K562 (cell line): ENCODE results near the gene DPEP2. TPM values are rescaled to one million over a fixed set of nuclear protein-coding genes. Genes with fewer than 3 reads are reported as not detected.

Source experiments
- ARID1B ChIP-seq: fragments of 450-650 bp; IDR thresholded peaks from 2 replicates; pipeline ENCODE4 v1.6.1; 2016; ENCODE audit warnings: antibody characterized with exemption, mild to moderate bottlenecking, inconsistent platforms
- JUND ChIP-seq, 2 experiments: IDR thresholded peaks; 2 replicates in 1 of 2; 3 replicates in 1 of 2; pipeline ENCODE4 v1.6.1; 2011; ENCODE audit warnings: borderline replicate concordance in 2 of 2, low read depth in 2 of 2, low read length in 2 of 2, improper control_type of control experiment in 1 of 2, missing biosample characterization in 1 of 2, missing genetic modification characterization in 1 of 2, missing genetic modification reagents in 1 of 2
- MGA ChIP-seq: fragments of 450-650 bp; IDR thresholded peaks from 2 replicates; pipeline ENCODE4 v1.6.1; 2016; ENCODE audit warnings: mild to moderate bottlenecking, moderate library complexity
- MYBL2 ChIP-seq, 2 experiments: fragments of 450-650 bp in 1 of 2; sonication (generic) in 1 of 2; formaldehyde crosslinking in 1 of 2; IDR thresholded peaks; 2 replicates each; pipeline versions ENCODE4 v1.6.1 to v1.8.1; 2017 to 2022; ENCODE audit warnings: borderline replicate concordance in 1 of 2, inconsistent platforms in 1 of 2, low read depth in 1 of 2, mild to moderate bottlenecking in 1 of 2, missing genetic modification reagents in 1 of 2, moderate library complexity in 1 of 2
- PURB ChIP-seq: sonication (generic); formaldehyde crosslinking; IDR thresholded peaks from 2 replicates; pipeline ENCODE4 v1.9.0; 2021; ENCODE audit warnings: low read depth, mild to moderate bottlenecking, missing genetic modification reagents
- RBM25 ChIP-seq: fragments of 200-400 bp; formaldehyde crosslinking; IDR thresholded peaks from 2 replicates; pipeline ENCODE4 v1.6.1; 2018; ENCODE audit warnings: low read length, low read depth, moderate library complexity; ENCODE audit not compliant: severe bottlenecking
- SAP30 ChIP-seq: fragments of 200-600 bp; sonication (generic); IDR thresholded peaks from 2 replicates; pipeline ENCODE4 v1.6.1; 2012; ENCODE audit warnings: borderline replicate concordance, low read depth, mild to moderate bottlenecking, moderate library complexity, low read length, control low read depth, inconsistent platforms; ENCODE audit not compliant: insufficient read depth, poor library complexity, severe bottlenecking
- TCFL5 ChIP-seq: fragments of 250-450 bp; sonication (Bioruptor Pico); conservative IDR thresholded peaks from 2 replicates; pipeline ENCODE4 v1.6.1; 2021; ENCODE audit warnings: mild to moderate bottlenecking, moderate library complexity, matching md5 sums
- WHSC1 ChIP-seq: IDR thresholded peaks from one replicate; pipeline ENCODE4 v1.6.1; 2012; ENCODE audit warnings: low read length, control low read depth, inconsistent platforms
- ZBTB34 ChIP-seq: fragments of 250-450 bp; sonication (Bioruptor Pico); IDR thresholded peaks from 2 replicates; pipeline ENCODE4 v1.8.0; 2021; ENCODE audit warnings: mild to moderate bottlenecking, moderate library complexity
- ZFX ChIP-seq: sonication (generic); formaldehyde crosslinking; IDR thresholded peaks from 2 replicates; pipeline ENCODE4 v1.8.0; 2022; ENCODE audit warnings: mild to moderate bottlenecking, missing genetic modification reagents, moderate library complexity
- ZNF146 ChIP-seq: IDR thresholded peaks from one replicate; pipeline ENCODE4 v1.6.1; 2018; ENCODE audit warnings: missing compliant biosample characterization; ENCODE audit not compliant: unreplicated experiment
- ZNF224 ChIP-seq: sonication (generic); formaldehyde crosslinking; IDR thresholded peaks from 2 replicates; pipeline ENCODE4 v1.8.0; 2022; ENCODE audit warnings: mild to moderate bottlenecking, missing genetic modification reagents
- polyA plus RNA-seq, 8 experiments: library from polyadenylated mRNA; depleted of rRNA in 4 of 8; stranded (reverse) in 5 of 8; unstranded in 3 of 8; fragments of >200 nt; fragmentation: Nextera tagmentation in 2 of 8; fragmentation: Illumina TruSeq in 1 of 8; extraction: Ambion mirVana in 2 of 8; extraction: Trizol in 1 of 8; gene quantifications; 2 replicates each; pipeline versions ENCODE4 v1.2.1 to v1.2.3, GENCODE V29; 2011 to 2014; ENCODE audit warnings: inconsistent platforms in 1 of 8, missing spikeins in 1 of 8
- total RNA-seq, 7 experiments: library from RNA; depleted of rRNA in 6 of 7; stranded (reverse); fragments of >200 nt in 6 of 7; fragmentation: Illumina TruSeq in 2 of 7; extraction: Trizol in 2 of 7; gene quantifications; 2 replicates each; pipeline versions ENCODE4 v1.2.1 to v1.2.3, GENCODE V29; 2011 to 2021; ENCODE audit warnings: low replicate concordance in 1 of 7

The DPEP2 gene
- total and polyA plus RNA-seq, 9 of the 15 experiments (the other 6 are each of a cell fraction or from before 2014, with no cell fraction given): 0.14 to 1.2 (median 0.38) TPM

GRCh38 chr16:67968400-67969253 lies 30.7 kb downstream of the DPEP2 start, which contains the start of gene SLC12A4 (continued):
- no peak for TF ChIP-seq MGA
- TF ChIP-seq ZFX (CRISPR knock-in tag): peak; percentile 77
- TF ChIP-seq WHSC1: no peak
- peak; percentile 96 for TF ChIP-seq RBM25
- no peak for TF ChIP-seq MYBL2 (IDR thresholded peaks at IDR 0.05; ENCODE audit: low read depth)
- no peak for TF ChIP-seq MYBL2 (CRISPR knock-in tag; IDR thresholded peaks at IDR 0.05; ENCODE audit: borderline replicate concordance)
- TF ChIP-seq ZNF146 (CRISPR knock-in tag): no peak
- TF ChIP-seq SAP30: peak; percentile 50
- no peak for TF ChIP-seq TCFL5 (CRISPR knock-in tag)
- no peak for TF ChIP-seq ZBTB34 (CRISPR knock-in tag)
- TF ChIP-seq ZNF224 (CRISPR knock-in tag): no peak
- peak; percentile 85 for TF ChIP-seq JUND (IDR thresholded peaks at IDR 0.05; ENCODE audit: borderline replicate concordance, low read depth, low read length)
- no peak; the same call in 2 of the 3 replicates for TF ChIP-seq JUND (tag; IDR thresholded peaks at IDR 0.05; ENCODE audit: borderline replicate concordance, low read depth, low read length)
- peak; percentile 28; the same call in 1 of the 2 replicates for TF ChIP-seq ARID1B
- TF ChIP-seq PURB: no peak
